ENCODE results near the gene TIGD1. TPM values are rescaled to one million over a fixed set of nuclear protein-coding genes. Genes with fewer than 3 reads are reported as not detected.
A peak's percentile ranks its signal among the peaks of the same experiment; 100 is the strongest.

The TIGD1 gene
- total and polyA plus RNA-seq, 2 donors from 2014 or later = 4.8 to 7.0 TPM

GRCh38 chr2:232521959-232522622 lies 28.3 kb downstream of the TIGD1 start:
- Histone ChIP-seq H3K9me3 (ENCODE audit: control insufficient read depth in 2 of 3, insufficient read depth in 1 of 3, low read length in 3 of 3) (no peaks in the 10 kb centered on the region), H3K27ac (ENCODE audit: low read depth in 2 of 2, low read length in 2 of 2) (no peak overlapping the region), H3K36me3 (ENCODE audit: control insufficient read depth in 2 of 3, insufficient read depth in 3 of 3, low read length in 3 of 3) (no peaks in the 10 kb centered on the region), H3K4me1 (ENCODE audit: control insufficient read depth in 2 of 3, insufficient read depth in 2 of 3, low read depth in 1 of 3, low read length in 3 of 3) (peaks cover 0 to 3% (median 0%) of the 10 kb centered on the region in 3 donors), H3K9ac (ENCODE audit: low read length in 3 of 3) (no peak overlapping the region), H3K27me3 (ENCODE audit: control insufficient read depth, insufficient read depth, low read length) (peaks cover 5% of the 10 kb centered on the region), H3K4me3 (ENCODE audit: low read length in 3 of 3) (no peak overlapping the region)
- no peak for FAIRE-seq
- peak in 3 of 5 donors; percentile 54 to 78 (median 57) for DNase-seq
- intact Hi-C loops (cut with DNase I) = no loop called here
- TF ChIP-seq CTCF (IDR thresholded peaks at IDR 0.05; ENCODE audit: borderline replicate concordance, extremely low read depth, insufficient read depth) = peak; percentile 72

GRCh38 chr2:232521098-232521497 lies 29.3 kb downstream of the TIGD1 start:
- DNase-seq (no peak), FAIRE-seq (no peak)
- no peaks in the 10 kb centered on the region for H3K9me3 ChIP-seq (ENCODE audit: control insufficient read depth in 2 of 3, insufficient read depth in 1 of 3, low read length in 3 of 3)
- intact Hi-C loops (cut with DNase I) = no loop called here
- peaks cover 5% of the 10 kb centered on the region for H3K27me3 ChIP-seq (ENCODE audit: control insufficient read depth, insufficient read depth, low read length)
- TF ChIP-seq CTCF (IDR thresholded peaks at IDR 0.05; ENCODE audit: borderline replicate concordance, extremely low read depth, insufficient read depth) = no peak
- H3K4me3 ChIP-seq (ENCODE audit: low read length in 3 of 3) = no peak overlapping the region
- H3K36me3 ChIP-seq (ENCODE audit: control insufficient read depth in 2 of 3, insufficient read depth in 3 of 3, low read length in 3 of 3) = no peaks in the 10 kb centered on the region
- no peak overlapping the region for H3K9ac ChIP-seq (ENCODE audit: low read length in 3 of 3)
- no peak overlapping the region for H3K27ac ChIP-seq (ENCODE audit: low read depth in 2 of 2, low read length in 2 of 2)
- peaks cover 0 to 3% (median 0%) of the 10 kb centered on the region in 3 donors for H3K4me1 ChIP-seq (ENCODE audit: control insufficient read depth in 2 of 3, insufficient read depth in 2 of 3, low read depth in 1 of 3, low read length in 3 of 3)

GRCh38 chr2:232520489-232520888 lies 29.9 kb downstream of the TIGD1 start:
- Histone ChIP-seq H3K27ac (ENCODE audit: low read depth in 2 of 2, low read length in 2 of 2) (no peak overlapping the region), H3K9ac (ENCODE audit: low read length in 3 of 3) (no peak overlapping the region), H3K27me3 (ENCODE audit: control insufficient read depth, insufficient read depth, low read length) (peaks cover 5% of the 10 kb centered on the region), H3K4me3 (ENCODE audit: low read length in 3 of 3) (no peak overlapping the region), H3K9me3 (ENCODE audit: control insufficient read depth in 2 of 3, insufficient read depth in 1 of 3, low read length in 3 of 3) (no peaks in the 10 kb centered on the region), H3K4me1 (ENCODE audit: control insufficient read depth in 2 of 3, insufficient read depth in 2 of 3, low read depth in 1 of 3, low read length in 3 of 3) (peaks cover 0 to 3% (median 0%) of the 10 kb centered on the region in 3 donors), H3K36me3 (ENCODE audit: control insufficient read depth in 2 of 3, insufficient read depth in 3 of 3, low read length in 3 of 3) (no peaks in the 10 kb centered on the region)
- no peak for DNase-seq
- no peak for FAIRE-seq
- no peak for TF ChIP-seq CTCF (IDR thresholded peaks at IDR 0.05; ENCODE audit: borderline replicate concordance, extremely low read depth, insufficient read depth)
- intact Hi-C loops (cut with DNase I) = no loop called here

Measured in kidney (tissue), 14 donors.